SK-N-SH (cell line): Measurements from ENCODE around the gene DTX1. TPM values are rescaled to one million over a fixed set of nuclear protein-coding genes. Genes with fewer than 3 reads are reported as not detected.

ENCODE experiments used
- CTCF ChIA-PET: fragments of 300-600, 350-600 bp; formaldehyde crosslinking; extraction: SDS; loops from one replicate; lab custom pipeline; 2021; lab: Yijun Ruan, JAX
- POLR2A ChIA-PET: fragments of 350-600 bp; sonication (Branson Sonifier 250); formaldehyde crosslinking; extraction: SDS; loops from one replicate; lab custom pipeline; 2020; ENCODE audit warnings: antibody characterized with exemption, inconsistent platforms; lab: Yijun Ruan, JAX
- DNase-seq: peaks from one replicate; pipeline ENCODE4 v3.0.0; 2012
- H2AFZ ChIP-seq: fragments of 200-600 bp; sonication (generic); 2 replicates; pipeline ENCODE4 v1.8.1; 2016; ENCODE audit warnings: antibody characterized with exemption, mild to moderate bottlenecking, low read depth
- H3F3A ChIP-seq: fragments of 200-600 bp; sonication (generic); replicated peaks from 2 replicates; pipeline ENCODE3; 2016; ENCODE audit warnings: antibody characterized with exemption, mild to moderate bottlenecking; ENCODE audit not compliant: insufficient read depth
- H3K27ac ChIP-seq, 2 experiments: fragments of 200-500 bp in 1 of 2; fragments of 200-600 bp in 1 of 2; sonication (Bioruptor generic) in 1 of 2; sonication (generic), shearing (Covaris generic) in 1 of 2; 2 replicates each; pipeline versions ENCODE4 v1.5.1 to v1.6.1; 2014 to 2016; ENCODE audit warnings: low read depth in 2 of 2, inconsistent platforms in 1 of 2, low read length in 1 of 2, mild to moderate bottlenecking in 1 of 2, mixed read lengths in 1 of 2
- H3K27me3 ChIP-seq: fragments of 200-600 bp; sonication (generic), shearing (Covaris generic); 2 replicates; pipeline ENCODE4 v1.6.1; 2016; ENCODE audit warnings: mixed run types; ENCODE audit not compliant: insufficient read depth
- H3K36me3 ChIP-seq, 2 experiments: fragments of 200-500 bp in 1 of 2; fragments of 200-600 bp in 1 of 2; sonication (Bioruptor generic) in 1 of 2; sonication (generic) in 1 of 2; replicated peaks in 1 of 2; 2 replicates each; pipeline versions ENCODE3 to v1.5.1; 2014 to 2016; ENCODE audit warnings: low read length in 1 of 2, mild to moderate bottlenecking in 1 of 2; ENCODE audit not compliant: insufficient read depth in 2 of 2, control insufficient read depth in 1 of 2
- H3K4me1 ChIP-seq, 2 experiments: fragments of 200-500 bp in 1 of 2; fragments of 200-600 bp in 1 of 2; sonication (Bioruptor generic) in 1 of 2; sonication (generic), shearing (Covaris generic) in 1 of 2; 2 replicates each; pipeline versions ENCODE4 v1.5.1 to v1.6.1; 2014 to 2016; ENCODE audit warnings: low read depth in 1 of 2, low read length in 1 of 2, mixed run types in 1 of 2; ENCODE audit not compliant: insufficient read depth in 2 of 2, control insufficient read depth in 1 of 2
- H3K4me2 ChIP-seq: fragments of 200-600 bp; sonication (generic), shearing (Covaris generic); 2 replicates; pipeline ENCODE4 v1.6.1; 2017; ENCODE audit warnings: mixed run types
- H3K4me3 ChIP-seq, 2 experiments: fragments of 200-500 bp in 1 of 2; fragments of 200-600 bp in 1 of 2; sonication (Bioruptor generic) in 1 of 2; sonication (generic), shearing (Covaris generic) in 1 of 2; 2 replicates each; pipeline versions ENCODE4 v1.5.1 to v1.8.1; 2014 to 2016; ENCODE audit warnings: low read depth in 2 of 2, inconsistent platforms in 1 of 2, low read length in 1 of 2, mild to moderate bottlenecking in 1 of 2, mixed read lengths in 1 of 2, moderate library complexity in 1 of 2
- H3K79me2 ChIP-seq: fragments of 200-600 bp; sonication (generic); 2 replicates; pipeline ENCODE4 v1.8.1; 2017; ENCODE audit warnings: mild to moderate bottlenecking; ENCODE audit not compliant: insufficient read depth
- H3K9ac ChIP-seq: fragments of 200-600 bp; sonication (generic); 2 replicates; pipeline ENCODE4 v1.6.1; 2017; ENCODE audit warnings: mixed run types
- H3K9me2 ChIP-seq: fragments of 200-600 bp; sonication (generic); 2 replicates; pipeline ENCODE4 v1.6.1; 2017; ENCODE audit warnings: mixed run types
- H3K9me3 ChIP-seq: fragments of 200-600 bp; sonication (generic); 2 replicates; pipeline ENCODE4 v1.6.1; 2017; ENCODE audit warnings: mixed run types, mild to moderate bottlenecking, moderate library complexity
- H4K20me1 ChIP-seq: fragments of 200-600 bp; sonication (generic); 2 replicates; pipeline ENCODE4 v1.6.1; 2017; ENCODE audit warnings: mild to moderate bottlenecking, mixed run types; ENCODE audit not compliant: insufficient read depth
- CHD2 ChIP-seq: fragments of 150-350 bp; IDR thresholded peaks from 2 replicates; pipeline ENCODE4 v1.6.1; 2018; ENCODE audit warnings: low read length; ENCODE audit not compliant: partially characterized antibody
- ELF1 ChIP-seq: IDR thresholded peaks from 2 replicates; pipeline ENCODE4 v1.4.0; 2012
- EP300 ChIP-seq, 2 experiments: IDR thresholded peaks; 2 replicates each; pipeline versions ENCODE4 v1.4.0 to v1.6.1; 2012; ENCODE audit warnings: borderline replicate concordance in 1 of 2, low read depth in 1 of 2, low read length in 1 of 2
- FOSL2 ChIP-seq: IDR thresholded peaks from 2 replicates; pipeline ENCODE4 v1.4.0; 2012; ENCODE audit warnings: low read depth, mild to moderate bottlenecking, moderate library complexity, borderline replicate concordance
- FOXJ3 ChIP-seq: sonication (generic); formaldehyde crosslinking; IDR thresholded peaks from 2 replicates; pipeline ENCODE4 v1.5.1; 2020; ENCODE audit warnings: mild to moderate bottlenecking, missing genetic modification reagents
- GABPA ChIP-seq: IDR thresholded peaks from 2 replicates; pipeline ENCODE4 v1.4.0; 2012; ENCODE audit warnings: low read depth, mild to moderate bottlenecking
- IRF3 ChIP-seq: fragments of 150-350 bp; IDR thresholded peaks from 2 replicates; pipeline ENCODE4 v1.6.1; 2016; ENCODE audit warnings: mild to moderate bottlenecking, low read depth, low read length
- JUND ChIP-seq: IDR thresholded peaks from 2 replicates; pipeline ENCODE4 v1.4.0; 2012
- MAX ChIP-seq: IDR thresholded peaks from 2 replicates; pipeline ENCODE4 v1.4.0; 2012; ENCODE audit warnings: low read depth
- MEF2A ChIP-seq: IDR thresholded peaks from 2 replicates; pipeline ENCODE4 v1.4.0; 2012; ENCODE audit warnings: low read depth, borderline replicate concordance
- NFIC ChIP-seq: IDR thresholded peaks from 2 replicates; pipeline ENCODE4 v1.4.0; 2012; ENCODE audit warnings: borderline replicate concordance
- NRF1 ChIP-seq: IDR thresholded peaks from 2 replicates; pipeline ENCODE4 v1.6.1; 2012; ENCODE audit warnings: low read depth, mild to moderate bottlenecking, low read length
- RCOR1 ChIP-seq: fragments of 150-350 bp; IDR thresholded peaks from 2 replicates; pipeline ENCODE4 v1.6.1; 2017; ENCODE audit warnings: antibody characterized with exemption, low read length
- SIN3A ChIP-seq: IDR thresholded peaks from 2 replicates; pipeline ENCODE4 v1.6.1; 2012; ENCODE audit warnings: low read depth, mild to moderate bottlenecking, low read length, moderate library complexity, borderline replicate concordance
- SMC3 ChIP-seq: IDR thresholded peaks from 2 replicates; pipeline ENCODE4 v1.6.1; 2012; ENCODE audit warnings: low read depth, low read length, improper control_type of control experiment
- TEAD4 ChIP-seq: IDR thresholded peaks from 2 replicates; pipeline ENCODE4 v1.4.0; 2012; ENCODE audit warnings: mild to moderate bottlenecking, borderline replicate concordance; ENCODE audit not compliant: insufficient read depth
- USF1 ChIP-seq: IDR thresholded peaks from 2 replicates; pipeline ENCODE4 v1.4.0; 2012; ENCODE audit warnings: low read depth, borderline replicate concordance
- USF2 ChIP-seq: fragments of 150-350 bp; IDR thresholded peaks from 2 replicates; pipeline ENCODE4 v1.6.1; 2017; ENCODE audit warnings: antibody characterized with exemption, low read length, low read depth, borderline replicate concordance
- YY1 ChIP-seq: IDR thresholded peaks from 2 replicates; pipeline ENCODE4 v1.4.0; 2012; ENCODE audit warnings: low read depth, mild to moderate bottlenecking
- ZBTB33 ChIP-seq: IDR thresholded peaks from 2 replicates; pipeline ENCODE4 v1.4.0; 2012; ENCODE audit warnings: low read depth, borderline replicate concordance
- WGBS: methylation state at CpG from one replicate; pipeline ENCODE4 v1.1.6; 2017; ENCODE audit warnings: low lambda C conversion rate; 5-methylcytosine and 5-hydroxymethylcytosine counted together
- polyA plus RNA-seq, 3 experiments: library from polyadenylated mRNA; depleted of rRNA; stranded (reverse); fragments of >200 nt; gene quantifications; 2 replicates each; pipeline ENCODE4 v1.2.3, GENCODE V29; 2012

DTX1 gene
- polyA plus RNA-seq, 1 of the 3 experiments (the other 2 are of a cell fraction): 0.72 TPM

- no peaks in the 10 kb centered on the region for H3K9me2 ChIP-seq
- H4K20me1 ChIP-seq: no peaks in the 10 kb centered on the region
- no peak overlapping the region for H3K27ac ChIP-seq
- no peak overlapping the region for H3K4me2 ChIP-seq
- H3K9me3 ChIP-seq: no peaks in the 10 kb centered on the region
- H3F3A ChIP-seq: no peaks in the 10 kb centered on the region
- no peaks in the 10 kb centered on the region for H3K36me3 ChIP-seq
- POLR2A ChIA-PET: interaction anchor here (0.6 kb wide), 1 partner anchor 72 kb away, joined by 3 read pairs; no protein-coding TSS in a partner anchor
- H2AFZ ChIP-seq: no peak overlapping the region
- TF ChIP-seq YY1 (no peak), NRF1 (no peak), FOSL2 (no peak), JUND (no peak), SMC3 (no peak), RCOR1 (no peak), TEAD4 (no peak), SIN3A (no peak), EP300 (IDR thresholded peaks at IDR 0.05; ENCODE audit: borderline replicate concordance in 1 of 2, low read depth in 1 of 2, low read length in 1 of 2) (no peak), ZBTB33 (no peak), USF1 (no peak), IRF3 (no peak), MAX (no peak), MEF2A (no peak), ELF1 (no peak), FOXJ3 (no peak), CHD2 (no peak), USF2 (no peak), NFIC (no peak), GABPA (no peak)
- TF ChIP-seq, all 33 proteins: peak for 0
- H3K4me3 ChIP-seq: no peak overlapping the region
- no peak overlapping the region for H3K9ac ChIP-seq
- CTCF ChIA-PET: interaction anchor here (5.3 kb wide), 1 partner anchor 47 kb away, joined by 38 read pairs; no protein-coding TSS in a partner anchor
- no peak for DNase-seq
- peaks cover 0 to 14% of the 10 kb centered on the region in 2 experiments; a peak in 1 of 4 replicates for H3K4me1 ChIP-seq
- H3K27me3 ChIP-seq: no peaks in the 10 kb centered on the region
- 49% methylated on average over 6 of the region's 6 CpGs for WGBS
- no peaks in the 10 kb centered on the region for H3K79me2 ChIP-seq
Observed at GRCh38 chr12:113095405-113095804, 38.9 kb downstream of the DTX1 start.
